LNCaP clone FGC (cell line): ENCODE measurements around the gene FEZF1.
"Not testable (repeated sequence)": the region's sequence is repeated elsewhere in the genome, so short reads cannot be mapped to it uniquely, and the experiment has no call there.

Source experiments
- DNase-seq: peaks from one replicate; pipeline ENCODE4 v3.0.0-alpha.2; 2011; ENCODE audit warnings: low read depth
- H3K4me3 ChIP-seq: 2 replicates; pipeline ENCODE4 v1.5.1; 2011; ENCODE audit warnings: mild to moderate bottlenecking, low read depth, low read length, control low read depth
- CTCF ChIP-seq: IDR thresholded peaks from 2 replicates; pipeline ENCODE4 v1.5.1; 2012; ENCODE audit warnings: mild to moderate bottlenecking; ENCODE audit not compliant: control insufficient read depth, insufficient read depth; ENCODE audit errors: extremely low read depth

Gene FEZF1

GRCh38 chr7:122291189-122291588 is 13.4 kb downstream of the FEZF1 start:
- no peak for DNase-seq
- TF ChIP-seq CTCF = no peak
- H3K4me3 ChIP-seq = no peak overlapping the region

- no peak overlapping the region for H3K4me3 ChIP-seq
- TF ChIP-seq CTCF = no peak
- DNase-seq = no peak
Observed at GRCh38 chr7:122290476-122290875, 14.1 kb downstream of the FEZF1 start.

GRCh38 chr7:122289426-122289825 is 15.1 kb downstream of the FEZF1 start:
- no peak for DNase-seq
- H3K4me3 ChIP-seq = no peak overlapping the region
- TF ChIP-seq CTCF = no peak

- peak; percentile 33; the same call in 1 of the 2 replicates for TF ChIP-seq CTCF
- not testable (repeated sequence) for DNase-seq
Observed at GRCh38 chr7:122284608-122285007, 19.9 kb downstream of the FEZF1 start.

GRCh38 chr7:122273117-122273516 is 31.4 kb downstream of the FEZF1 start:
- DNase-seq = no peak
- H3K4me3 ChIP-seq = no peak overlapping the region
- TF ChIP-seq CTCF = no peak

More at GRCh38 chr7:122284608-122285007, 19.9 kb downstream of the FEZF1 start:
- H3K4me3 ChIP-seq = peak overlapping the region; percentile 45

- DNase-seq = no peak
- TF ChIP-seq CTCF = no peak
- no peak overlapping the region for H3K4me3 ChIP-seq
Observed at GRCh38 chr7:122269241-122269640, 35.3 kb downstream of the FEZF1 start.

- no peak for DNase-seq
- no peak overlapping the region for H3K4me3 ChIP-seq
- no peak for TF ChIP-seq CTCF
Observed at GRCh38 chr7:122268101-122268500, 36.4 kb downstream of the FEZF1 start.
